Coronary artery (tissue), 2 donors: ENCODE data around the gene TUBGCP4.

Experiments used
- DNase-seq: peaks from one replicate; pipeline ENCODE4 v3.0.0-alpha.2; 2017; ENCODE audit warnings: low spot score
- H3K27ac ChIP-seq, 2 donors: fragments of 200-600 bp; sonication (generic); one replicate each; pipeline ENCODE4 v1.5.1; 2016 to 2019
- H3K4me3 ChIP-seq: fragments of 200-600 bp; sonication (generic); 2 replicates; pipeline ENCODE4 v1.5.1; 2016; ENCODE audit warnings: mild to moderate bottlenecking, moderate library complexity
- CTCF ChIP-seq: fragments of 200-600 bp; sonication (generic); IDR thresholded peaks from one replicate; pipeline ENCODE4 v1.5.1; 2019; ENCODE audit warnings: antibody characterized with exemption

The TUBGCP4 gene

DNA sequence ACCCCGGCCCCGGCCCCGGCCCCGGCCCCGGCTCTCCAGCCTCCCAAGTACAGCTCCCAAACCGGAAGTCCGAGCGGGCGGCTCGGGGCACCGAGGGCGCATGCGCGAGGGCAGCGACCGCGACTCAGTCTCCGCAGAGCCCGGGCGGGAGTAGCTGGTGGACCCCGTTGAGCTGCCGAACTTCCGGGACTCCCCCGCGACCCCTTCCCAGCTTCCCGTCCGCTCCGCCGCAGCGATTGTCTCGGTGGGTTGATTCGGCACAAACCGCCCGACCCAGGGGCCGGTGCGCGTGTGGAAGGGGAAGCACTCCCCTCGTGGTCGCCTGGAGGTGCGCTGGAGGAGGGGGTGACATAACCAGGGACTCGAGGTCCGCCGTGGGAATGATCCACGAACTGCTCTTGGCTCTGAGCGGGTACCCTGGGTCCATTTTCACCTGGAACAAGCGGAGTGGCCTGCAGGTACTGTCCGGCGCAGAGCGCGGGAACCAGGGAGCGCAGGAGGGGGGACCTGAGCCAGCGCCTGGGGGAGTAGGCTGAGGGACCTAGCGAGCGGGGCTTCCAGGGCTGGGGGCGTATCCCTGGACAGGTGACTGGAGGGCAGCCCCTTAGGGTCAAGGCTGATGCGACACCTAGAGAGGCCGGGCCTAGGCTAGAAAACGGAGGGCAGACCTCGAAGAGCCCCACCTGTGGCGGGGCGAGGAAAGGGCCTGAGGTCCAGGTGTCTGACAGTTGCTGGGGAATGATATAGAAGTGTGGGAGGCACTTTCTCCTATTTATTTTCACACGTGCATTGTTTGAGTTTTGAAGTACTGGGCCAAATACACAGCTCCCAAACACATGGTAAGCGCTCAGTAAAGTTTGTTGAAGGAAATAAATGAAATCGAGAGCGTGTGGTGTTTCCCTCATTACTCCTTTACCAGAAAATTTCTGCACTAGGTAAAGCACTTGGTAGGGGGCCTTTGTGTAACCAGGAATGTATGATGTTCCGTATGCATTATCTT lies at the start of gene TUBGCP4, which contains the start of gene ZSCAN29:
TUBGCP4 (plus strand) TSS at position 127 of the 1,000 bp plus-strand sequence; CDS start at position 381, 254 bp downstream.
ZSCAN29 (minus strand) TSS at position 69 of the 1,000 bp plus-strand sequence. CDS start 1,130 bp downstream, outside the sequence.
- peak; percentile 86 for DNase-seq
- TF ChIP-seq CTCF = no peak
- H3K27ac ChIP-seq = peak within 1 kb of the TSS; percentile 46 to 77
- H3K4me3 ChIP-seq = peak within 1 kb of the TSS; percentile 95

GRCh38 chr15:43325039-43325684 lies 45.7 kb upstream of the TUBGCP4 start:
- DNase-seq = no peak

DNA sequence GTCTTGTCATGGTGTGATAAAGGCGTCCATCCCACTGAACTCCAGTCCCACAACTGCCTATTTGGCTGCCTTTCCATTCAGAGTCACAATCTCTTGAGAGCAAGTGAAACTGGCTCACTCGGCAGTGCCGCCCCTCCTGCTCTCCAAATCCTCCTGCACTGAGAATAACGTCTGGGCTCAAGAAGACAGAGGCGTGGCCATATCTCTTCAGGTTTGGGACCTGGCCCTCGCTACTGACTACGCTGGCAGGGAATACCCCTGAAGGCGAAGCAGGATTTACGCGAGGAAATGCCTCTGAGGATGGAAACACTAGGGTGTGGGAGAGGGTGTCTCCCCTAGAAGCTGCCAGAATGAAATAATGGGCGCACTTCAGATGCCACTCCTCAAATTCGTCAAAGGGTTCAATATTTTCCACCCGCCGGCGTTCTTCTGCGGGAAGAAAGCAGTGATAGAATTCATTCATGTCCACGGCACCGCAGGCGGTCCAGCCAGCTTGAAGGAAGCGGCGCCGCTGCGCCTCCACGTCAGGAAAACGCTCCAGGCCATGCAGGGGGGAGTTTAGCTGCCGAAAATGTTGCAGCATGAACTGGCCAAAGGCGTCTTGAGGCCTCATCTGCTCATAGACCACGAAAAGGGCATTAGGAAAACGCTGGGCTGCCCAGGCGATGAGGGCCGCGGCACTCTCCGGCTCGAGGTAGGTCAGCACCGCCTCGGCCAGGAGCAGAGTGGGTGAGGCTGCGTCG lies 41.5 kb upstream of the TUBGCP4 start:
- H3K27ac ChIP-seq = peak overlapping the region; percentile 78 to 95
- no peak for TF ChIP-seq CTCF
- H3K4me3 ChIP-seq = peak overlapping the region; percentile 93
- DNase-seq = peak; percentile 82

More at GRCh38 chr15:43325039-43325684, 45.7 kb upstream of the TUBGCP4 start:
- no peak for TF ChIP-seq CTCF
- Histone ChIP-seq H3K4me3 (no peak overlapping the region), H3K27ac (no peak overlapping the region)

- peak; percentile 97 for DNase-seq
- no peak for TF ChIP-seq CTCF
- peak within 1 kb of the TSS; percentile 78 to 95 for H3K27ac ChIP-seq
- H3K4me3 ChIP-seq = peak within 1 kb of the TSS; percentile 93
These were observed 40.7 kb upstream of the TUBGCP4 start, which contains the start of gene LCMT2 for GRCh38 chr15:43329960-43330779. TSS of gene LCMT2 (minus strand) at chr15:43330573. CDS start at chr15:43330489, 84 bp downstream.

DNA sequence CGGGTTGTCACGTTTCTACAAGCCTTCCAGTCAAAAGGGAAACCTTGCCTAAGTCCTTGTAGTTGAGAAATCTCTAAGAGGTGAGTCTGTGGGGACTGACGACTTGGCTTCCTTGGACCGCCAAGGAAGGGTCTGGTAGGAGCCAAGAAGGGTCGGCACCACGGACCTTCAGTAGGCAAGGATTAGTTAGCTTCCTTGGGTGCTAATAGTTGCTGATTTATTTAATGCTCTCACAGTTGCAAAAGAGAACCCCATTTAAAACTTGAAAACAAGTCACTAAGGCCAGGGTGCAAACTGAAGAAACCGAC lies 40.2 kb upstream of the TUBGCP4 start:
- Histone ChIP-seq H3K4me3 (peak overlapping the region; percentile 93), H3K27ac (peak overlapping the region; percentile 78 to 95)
- no peak for TF ChIP-seq CTCF
- no peak for DNase-seq

DNA sequence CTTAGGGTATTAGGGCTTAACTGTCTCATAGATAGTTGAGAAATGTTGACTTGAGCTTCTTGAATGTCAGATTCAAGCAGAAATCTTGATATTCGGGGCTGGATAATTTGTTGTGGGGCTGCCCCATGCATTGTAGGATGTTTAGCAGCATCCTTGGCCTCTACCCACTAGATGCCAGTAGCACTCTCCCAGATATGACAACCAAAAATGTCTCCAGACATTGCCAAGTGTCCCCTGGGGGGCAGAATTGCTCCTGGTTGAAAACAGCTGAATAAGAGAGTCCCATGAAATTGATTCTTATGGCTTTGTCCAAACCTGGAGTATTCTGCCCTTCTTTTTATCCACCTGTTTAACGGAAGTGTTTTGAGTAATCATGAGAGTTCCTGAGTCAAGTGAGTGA lies 24.6 kb upstream of the TUBGCP4 start:
- Histone ChIP-seq H3K27ac (no peak overlapping the region), H3K4me3 (no peak overlapping the region)
- no peak for TF ChIP-seq CTCF
- no peak for DNase-seq
